GM12892 (cell line): Measurements from ENCODE around the gene MUC12.

Source experiments
- POLR2A ChIP-seq: IDR thresholded peaks from 2 replicates; pipeline ENCODE4 v1.6.1; 2011; ENCODE audit warnings: low read depth, low read length, control low read depth
- POLR2AphosphoS5 ChIP-seq: IDR thresholded peaks from 2 replicates; pipeline ENCODE4 v1.6.1; 2011; ENCODE audit warnings: low read depth, low read length, control low read depth
- TAF1 ChIP-seq: IDR thresholded peaks from 2 replicates; pipeline ENCODE4 v1.6.1; 2011; ENCODE audit warnings: low read depth, mild to moderate bottlenecking, control low read depth, low read length, borderline replicate concordance

GRCh38 chr7:100959894-100960293 is 9.5 kb upstream of the MUC12 start:
- TF ChIP-seq POLR2A (no peak), TAF1 (no peak), POLR2AphosphoS5 (no peak)
